NB4 (cell line): ENCODE results near the gene PSMC2.

ENCODE experiments used
- MYC ChIP-seq: IDR thresholded peaks from 2 replicates; pipeline ENCODE4 v1.6.1; 2011; ENCODE audit warnings: low read depth, low read length
- POLR2A ChIP-seq: IDR thresholded peaks from 2 replicates; pipeline ENCODE4 v1.6.1; 2011; ENCODE audit warnings: mild to moderate bottlenecking; ENCODE audit not compliant: insufficient read length; ENCODE audit errors: extremely low read depth
- TF ChIP-seq, protein P1 (sequence below): IDR thresholded peaks from one replicate; pipeline ENCODE4 v1.5.1; 2012; ENCODE audit warnings: low read depth, low read length
- TF ChIP-seq, protein P2 (sequence below): IDR thresholded peaks from 2 replicates; pipeline ENCODE4 v1.6.1; 2011; ENCODE audit warnings: low read depth, low read length

DNA sequence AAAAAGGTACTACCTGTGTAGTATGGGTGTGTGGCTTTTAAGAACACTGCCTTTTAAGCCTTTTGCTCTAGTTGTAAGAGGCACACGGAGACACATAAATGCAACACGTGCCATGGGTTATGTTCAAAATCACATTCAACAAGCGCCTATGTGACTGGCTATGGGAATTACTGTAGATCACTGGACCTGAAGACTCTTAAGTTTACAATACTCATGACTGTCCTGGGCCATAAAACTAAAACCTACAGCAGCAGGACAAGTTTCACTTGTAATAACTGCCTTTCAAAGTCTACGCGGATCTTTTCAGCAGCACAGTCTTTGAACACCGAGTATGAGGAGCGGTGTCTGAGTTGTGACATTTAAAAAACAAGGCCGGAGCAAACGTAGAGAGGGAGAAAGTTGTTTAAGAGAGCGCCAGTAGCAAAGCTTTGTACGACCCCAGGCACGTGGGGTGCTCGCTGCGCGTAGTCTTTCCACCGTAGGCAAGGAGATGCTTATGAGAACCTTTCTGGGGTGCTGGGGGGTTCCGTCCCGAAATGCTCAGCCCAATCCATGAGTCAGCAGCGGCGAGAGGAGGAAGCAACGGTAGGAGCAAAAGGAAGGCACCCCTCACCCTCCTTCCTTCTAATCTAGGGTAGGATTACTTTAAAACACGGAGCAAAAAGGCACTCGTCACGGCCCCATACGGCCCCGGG lies 3.5 kb upstream of the PSMC2 start:
- TF ChIP-seq, protein P1, sequence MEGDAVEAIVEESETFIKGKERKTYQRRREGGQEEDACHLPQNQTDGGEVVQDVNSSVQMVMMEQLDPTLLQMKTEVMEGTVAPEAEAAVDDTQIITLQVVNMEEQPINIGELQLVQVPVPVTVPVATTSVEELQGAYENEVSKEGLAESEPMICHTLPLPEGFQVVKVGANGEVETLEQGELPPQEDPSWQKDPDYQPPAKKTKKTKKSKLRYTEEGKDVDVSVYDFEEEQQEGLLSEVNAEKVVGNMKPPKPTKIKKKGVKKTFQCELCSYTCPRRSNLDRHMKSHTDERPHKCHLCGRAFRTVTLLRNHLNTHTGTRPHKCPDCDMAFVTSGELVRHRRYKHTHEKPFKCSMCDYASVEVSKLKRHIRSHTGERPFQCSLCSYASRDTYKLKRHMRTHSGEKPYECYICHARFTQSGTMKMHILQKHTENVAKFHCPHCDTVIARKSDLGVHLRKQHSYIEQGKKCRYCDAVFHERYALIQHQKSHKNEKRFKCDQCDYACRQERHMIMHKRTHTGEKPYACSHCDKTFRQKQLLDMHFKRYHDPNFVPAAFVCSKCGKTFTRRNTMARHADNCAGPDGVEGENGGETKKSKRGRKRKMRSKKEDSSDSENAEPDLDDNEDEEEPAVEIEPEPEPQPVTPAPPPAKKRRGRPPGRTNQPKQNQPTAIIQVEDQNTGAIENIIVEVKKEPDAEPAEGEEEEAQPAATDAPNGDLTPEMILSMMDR, result no peak
- TF ChIP-seq POLR2A (no peak), MYC (no peak; the same call in 1 of the 2 replicates)
- TF ChIP-seq, protein P2, sequence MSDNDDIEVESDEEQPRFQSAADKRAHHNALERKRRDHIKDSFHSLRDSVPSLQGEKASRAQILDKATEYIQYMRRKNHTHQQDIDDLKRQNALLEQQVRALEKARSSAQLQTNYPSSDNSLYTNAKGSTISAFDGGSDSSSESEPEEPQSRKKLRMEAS, result peak; percentile 79
